Endothelial cell of umbilical vein (primary cell): ENCODE results near the gene SBK3. TPM values are rescaled to one million over a fixed set of nuclear protein-coding genes. Genes with fewer than 3 reads are reported as not detected.

Source experiments
- BruUV-seq: library from RNA; stranded (reverse); fragments of 400-500 nt; replicated peaks from 2 replicates; lab custom pipeline; 2021; lab: Mats Ljungman, UMichigan
- CTCF ChIA-PET: fragments of 300-600, 350-600 bp; sonication (Branson Sonifier 250); formaldehyde crosslinking; loops from one replicate; lab custom pipeline; 2021; ENCODE audit warnings: antibody characterized with exemption, inconsistent platforms; lab: Charles Lee
- POLR2A ChIA-PET: fragments of 300-600, 350-600 bp; sonication (Branson Sonifier 250); formaldehyde crosslinking; loops from one replicate; lab custom pipeline; 2021; ENCODE audit warnings: antibody characterized with exemption, inconsistent platforms; lab: Charles Lee
- DNase-seq: peaks from one replicate; pipeline ENCODE4 v3.0.0-alpha.2; 2011; ENCODE audit warnings: low read depth, low spot score
- FAIRE-seq: peaks from 2 replicates; lab custom pipeline; 2011; peaks lifted over from hg19 to GRCh38; lab: Jason Lieb, UNC
- H2AFZ ChIP-seq: 2 replicates; pipeline ENCODE4 v1.6.0; 2012; ENCODE audit warnings: low read depth, low read length, control low read depth, inconsistent platforms
- H3K27ac ChIP-seq: 2 replicates; pipeline ENCODE4 v1.5.1; 2011; ENCODE audit warnings: low read depth, mild to moderate bottlenecking, control low read depth, low read length, moderate library complexity; ENCODE audit not compliant: insufficient read depth
- H3K27me3 ChIP-seq, 2 experiments: 2 replicates each; pipeline versions ENCODE4 v1.6.0 to v1.6.1; 2011; ENCODE audit warnings: low read length in 2 of 2, mixed read lengths in 1 of 2; ENCODE audit not compliant: control insufficient read depth in 2 of 2, insufficient read depth in 2 of 2
- H3K36me3 ChIP-seq, 2 experiments: 2 replicates in 1 of 2; 3 replicates in 1 of 2; pipeline ENCODE4 v1.5.1; 2011; ENCODE audit warnings: low read length in 2 of 2, mild to moderate bottlenecking in 1 of 2, moderate library complexity in 1 of 2; ENCODE audit not compliant: control insufficient read depth in 2 of 2, insufficient read depth in 2 of 2; ENCODE audit errors: extremely low read depth in 1 of 2
- H3K4me1 ChIP-seq: 3 replicates; pipeline ENCODE4 v1.5.1; 2011; ENCODE audit warnings: mild to moderate bottlenecking, low read length; ENCODE audit not compliant: control insufficient read depth, insufficient read depth; ENCODE audit errors: extremely low read depth
- H3K4me2 ChIP-seq: 2 replicates; pipeline ENCODE4 v1.6.1; 2011; ENCODE audit warnings: low read length, control low read depth, mixed read lengths; ENCODE audit not compliant: insufficient read depth
- H3K4me3 ChIP-seq, 3 experiments: fragments of 200-600 bp in 1 of 3; sonication (generic), shearing (Covaris generic) in 1 of 3; replicated peaks in 1 of 3; 2 replicates each; pipeline ENCODE4 v1.5.1; 2011 to 2016; ENCODE audit warnings: control low read depth in 3 of 3, low read length in 3 of 3, mild to moderate bottlenecking in 2 of 3, inconsistent platforms in 1 of 3, low read depth in 1 of 3, moderate library complexity in 1 of 3; ENCODE audit not compliant: insufficient read depth in 1 of 3
- H3K79me2 ChIP-seq: 2 replicates; pipeline ENCODE4 v1.6.0; 2012; ENCODE audit warnings: low read length, inconsistent platforms; ENCODE audit not compliant: control insufficient read depth, insufficient read depth
- H3K9ac ChIP-seq: replicated peaks from 2 replicates; pipeline ENCODE3; 2011; ENCODE audit warnings: low read length, control low read depth; ENCODE audit not compliant: insufficient read depth; ENCODE audit errors: extremely low read depth
- H3K9me1 ChIP-seq: replicated peaks from 3 replicates; pipeline ENCODE4 v1.6.0; 2011; ENCODE audit warnings: mild to moderate bottlenecking, low read length; ENCODE audit not compliant: control insufficient read depth, insufficient read depth; ENCODE audit errors: extremely low read depth
- H3K9me3 ChIP-seq: replicated peaks from 2 replicates; pipeline ENCODE4 v1.5.1; 2012; ENCODE audit warnings: low read length, inconsistent platforms; ENCODE audit not compliant: control insufficient read depth, insufficient read depth
- H4K20me1 ChIP-seq: replicated peaks from 2 replicates; pipeline ENCODE3; 2011; ENCODE audit warnings: mild to moderate bottlenecking, low read length; ENCODE audit not compliant: control insufficient read depth, insufficient read depth; ENCODE audit errors: extremely low read depth
- CTCF ChIP-seq, 2 donors: IDR thresholded peaks; 1 replicate in 1 of 2; 2 replicates in 1 of 2; pipeline ENCODE4 v1.5.1; 2011; ENCODE audit warnings: low read length in 2 of 2, mild to moderate bottlenecking in 2 of 2, moderate library complexity in 2 of 2, control low read depth in 1 of 2, inconsistent platforms in 1 of 2, low read depth in 1 of 2; ENCODE audit not compliant: insufficient read depth in 1 of 2; ENCODE audit errors: extremely low read depth in 1 of 2
- EZH2 ChIP-seq: IDR thresholded peaks from 2 replicates; pipeline ENCODE4 v1.6.1; 2012; ENCODE audit warnings: borderline replicate concordance, low read depth, mild to moderate bottlenecking, moderate library complexity, low read length, inconsistent platforms; ENCODE audit not compliant: severe bottlenecking
- FOS ChIP-seq: IDR thresholded peaks from 2 replicates; pipeline ENCODE4 v1.6.1; 2011; ENCODE audit warnings: mild to moderate bottlenecking, low read length, moderate library complexity, borderline replicate concordance; ENCODE audit not compliant: insufficient read depth
- GATA2 ChIP-seq: IDR thresholded peaks from 2 replicates; pipeline ENCODE4 v1.7.0; 2011; ENCODE audit warnings: low read depth, mild to moderate bottlenecking, moderate library complexity, mixed read lengths, low read length; ENCODE audit not compliant: insufficient read length, insufficient read depth
- JUN ChIP-seq: IDR thresholded peaks from 2 replicates; pipeline ENCODE4 v1.6.1; 2011; ENCODE audit warnings: borderline replicate concordance, low read depth; ENCODE audit not compliant: insufficient read length, insufficient read depth
- MAX ChIP-seq: IDR thresholded peaks from 2 replicates; pipeline ENCODE4 v1.6.1; 2011; ENCODE audit not compliant: insufficient read depth, insufficient read length
- MYC ChIP-seq: IDR thresholded peaks from one replicate; pipeline ENCODE4 v1.6.1; 2011; ENCODE audit warnings: mild to moderate bottlenecking, low read depth, low read length
- POLR2A ChIP-seq: IDR thresholded peaks from 2 replicates; pipeline ENCODE4 v1.6.1; 2012; ENCODE audit warnings: low read depth, mild to moderate bottlenecking, control low read depth, low read length
- dilution Hi-C: fragments of 300-500 bp; cut with MboI; formaldehyde crosslinking; loops from one replicate; pipeline ENCODE4 v1.15.0; 2019; ENCODE audit warnings: low sequenced_read_pairs; ENCODE audit not compliant: extremely low pct_ligation_motif_present
- intact Hi-C: fragments of 100-400 bp; cut with micrococcal nuclease; formaldehyde crosslinking; loops from one replicate; pipeline ENCODE4 v1.10.0; 2022
- polyA plus RNA-seq, 4 experiments: library from polyadenylated mRNA; depleted of rRNA in 3 of 4; stranded (reverse) in 3 of 4; unstranded in 1 of 4; fragments of >200 nt; gene quantifications; 2 replicates each; pipeline versions ENCODE4 v1.2.1 to v1.2.3, GENCODE V29; 2011 to 2012; ENCODE audit warnings: missing spikeins in 1 of 4
- total RNA-seq: library from RNA; stranded (reverse); gene quantifications from 2 replicates; pipeline ENCODE4 v1.2.3, GENCODE V29; 2021

SBK3 gene
- total and polyA plus RNA-seq, 2 donors (not counting 3 experiments of a cell fraction or from before 2014, with no cell fraction given) = 0.18 to 0.62 TPM

GRCh38 chr19:55498246-55498840, 47.0 kb downstream of the SBK3 start:
- FAIRE-seq (no peak), DNase-seq (no peak)
- ChIA-PET CTCF (interaction anchor here (2.1 to 2.7 kb wide), 2 partner anchors 11 to 31 kb away, joined by 6 to 22 read pairs; no protein-coding TSS in a partner anchor), POLR2A (interaction anchor here (0.6 kb wide), 1 partner anchor 85 kb away, joined by 4 read pairs; no protein-coding TSS in a partner anchor)
- Histone ChIP-seq H2AFZ (no peak overlapping the region), H3K27ac (no peak overlapping the region), H3K79me2 (no peaks in the 10 kb centered on the region), H3K9me3 (no peaks in the 10 kb centered on the region), H3K9ac (no peak overlapping the region), H3K36me3 (no peaks in the 10 kb centered on the region), H3K4me1 (no peaks in the 10 kb centered on the region), H3K9me1 (no peaks in the 10 kb centered on the region), H3K27me3 (no peaks in the 10 kb centered on the region), H4K20me1 (no peaks in the 10 kb centered on the region), H3K4me2 (no peak overlapping the region), H3K4me3 (no peak overlapping the region)
- dilution Hi-C loops (no loop called here), intact Hi-C loops (no loop called here)
- BruUV-seq = no TSS peak
- TF ChIP-seq JUN (no peak), CTCF (IDR thresholded peaks at IDR 0.05; ENCODE audit: extremely low read depth in 1 of 2, insufficient read depth in 1 of 2, low read depth in 1 of 2, low read length in 2 of 2) (no peak), MAX (no peak), POLR2A (no peak), EZH2 (no peak), FOS (no peak), MYC (no peak), GATA2 (no peak)
